ENCODE data around the gene SPRTN.

Gene SPRTN

DNA sequence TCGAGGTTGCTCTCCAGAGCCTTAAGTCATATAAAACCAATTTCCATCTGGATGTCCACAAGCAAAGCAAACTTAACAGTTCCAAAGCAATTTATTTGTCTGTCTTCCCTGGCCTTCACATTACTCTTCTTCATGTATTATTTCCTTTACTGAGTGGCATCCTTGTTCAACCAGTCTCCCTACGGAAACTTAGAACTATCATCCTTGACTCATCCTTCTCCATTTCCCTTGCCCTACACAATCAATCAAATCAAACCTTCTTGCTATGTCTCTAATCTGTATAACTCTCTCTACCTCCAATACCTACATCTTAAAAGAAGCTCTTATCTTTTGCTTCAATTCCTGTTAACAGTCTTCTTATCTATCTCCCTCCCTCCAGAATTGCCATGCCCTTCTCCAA, 58.5 kb downstream of the SPRTN start:
- no peaks in the 10 kb centered on the region for H3K9me3 ChIP-seq (ENCODE audit: insufficient read depth, low read depth, low read length)
- no peak overlapping the region for H3K4me3 ChIP-seq (ENCODE audit: low read length)
- H3K36me3 ChIP-seq (ENCODE audit: insufficient read depth, low read length), result no peaks in the 10 kb centered on the region
- H3K27me3 ChIP-seq (ENCODE audit: insufficient read depth, low read length), result no peaks in the 10 kb centered on the region
- H3K4me1 ChIP-seq (ENCODE audit: insufficient read depth, low read length), result peaks cover 10% of the 10 kb centered on the region; the same call in 1 of the 2 replicates
- H3K27ac ChIP-seq (ENCODE audit: low read depth, low read length), result no peak overlapping the region
- 92% methylated on average over 2 of the region's 2 CpGs for WGBS
- H3K9ac ChIP-seq (ENCODE audit: low read depth, low read length), result no peak overlapping the region

DNA sequence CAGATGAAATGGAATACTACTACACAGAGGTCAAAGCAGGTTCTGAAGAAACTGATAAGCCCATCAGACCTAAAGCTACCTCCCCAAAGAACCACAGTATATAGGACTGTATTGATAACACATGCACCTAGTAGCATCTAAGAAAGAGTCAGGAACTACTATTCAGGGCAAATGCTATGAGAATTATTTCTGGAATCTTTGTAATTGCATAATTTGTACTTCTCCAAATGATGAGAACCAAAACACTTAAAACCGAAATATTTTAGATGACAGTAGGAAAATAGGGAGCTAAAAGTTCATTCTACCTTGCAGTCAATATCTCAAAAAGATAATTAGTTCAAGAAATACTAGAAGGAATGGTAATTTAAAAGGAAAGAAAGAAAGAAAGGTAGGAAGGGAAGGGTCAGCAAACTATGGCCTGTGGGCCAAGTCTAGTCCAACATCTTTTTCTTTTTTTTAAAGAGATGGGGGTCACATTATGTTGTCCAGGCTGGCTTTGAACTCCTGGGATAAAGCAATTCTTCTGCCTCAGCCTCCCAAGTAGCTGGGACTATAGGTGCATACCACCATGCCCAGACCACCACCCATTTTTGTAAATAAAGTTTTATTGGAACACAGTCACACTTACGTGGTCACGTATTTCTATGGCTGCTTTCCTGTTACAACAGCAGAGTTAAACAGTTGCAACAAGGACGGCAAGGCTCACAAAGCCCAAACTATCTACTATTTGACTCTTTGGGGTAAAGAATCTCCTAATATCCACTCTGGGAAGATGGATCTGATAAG, 60.0 kb downstream of the SPRTN start:
- WGBS, result 93% methylated on average over 3 of the region's 4 CpGs
- H3K27me3 ChIP-seq (ENCODE audit: insufficient read depth, low read length), result no peaks in the 10 kb centered on the region
- H3K9ac ChIP-seq (ENCODE audit: low read depth, low read length), result no peak overlapping the region
- H3K4me1 ChIP-seq (ENCODE audit: insufficient read depth, low read length), result peaks cover 10% of the 10 kb centered on the region; the same call in 1 of the 2 replicates
- no peak overlapping the region for H3K4me3 ChIP-seq (ENCODE audit: low read length)
- no peaks in the 10 kb centered on the region for H3K9me3 ChIP-seq (ENCODE audit: insufficient read depth, low read depth, low read length)
- H3K36me3 ChIP-seq (ENCODE audit: insufficient read depth, low read length), result no peaks in the 10 kb centered on the region
- no peak overlapping the region for H3K27ac ChIP-seq (ENCODE audit: low read depth, low read length)

GRCh38 chr1:231401478-231401877, 63.4 kb downstream of the SPRTN start:
- WGBS, result 100% methylated on average over 1 of the region's 1 CpG
- no peak overlapping the region for H3K9ac ChIP-seq (ENCODE audit: low read depth, low read length)
- no peak overlapping the region for H3K27ac ChIP-seq (ENCODE audit: low read depth, low read length)
- no peak overlapping the region for H3K4me3 ChIP-seq (ENCODE audit: low read length)
- H3K27me3 ChIP-seq (ENCODE audit: insufficient read depth, low read length), result no peaks in the 10 kb centered on the region
- no peaks in the 10 kb centered on the region for H3K9me3 ChIP-seq (ENCODE audit: insufficient read depth, low read depth, low read length)
- H3K36me3 ChIP-seq (ENCODE audit: insufficient read depth, low read length), result no peaks in the 10 kb centered on the region
- H3K4me1 ChIP-seq (ENCODE audit: insufficient read depth, low read length), result no peaks in the 10 kb centered on the region

DNA sequence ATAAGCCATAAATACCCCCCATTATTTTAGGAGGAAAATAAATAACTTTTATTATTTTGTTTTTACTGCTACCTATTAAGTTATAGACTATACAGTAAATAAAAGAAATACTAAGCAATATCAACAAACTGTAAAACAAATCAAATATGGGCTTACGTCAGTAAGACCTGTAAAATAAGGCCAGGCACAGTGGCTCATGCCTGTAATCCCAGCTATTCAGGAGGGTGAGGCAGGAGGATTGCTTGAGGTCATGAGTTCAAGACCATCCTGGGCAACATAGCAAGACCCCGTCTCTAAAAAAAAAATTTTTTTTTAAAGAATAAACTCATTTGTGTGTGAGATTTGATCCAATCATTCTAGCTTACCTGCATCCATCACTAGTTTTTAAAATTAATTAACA, 66.2 kb downstream of the SPRTN start:
- Histone ChIP-seq H3K4me3 (ENCODE audit: low read length) (no peak overlapping the region), H3K27ac (ENCODE audit: low read depth, low read length) (no peak overlapping the region), H3K9ac (ENCODE audit: low read depth, low read length) (no peak overlapping the region), H3K36me3 (ENCODE audit: insufficient read depth, low read length) (no peaks in the 10 kb centered on the region), H3K27me3 (ENCODE audit: insufficient read depth, low read length) (no peaks in the 10 kb centered on the region), H3K9me3 (ENCODE audit: insufficient read depth, low read depth, low read length) (no peaks in the 10 kb centered on the region), H3K4me1 (ENCODE audit: insufficient read depth, low read length) (no peaks in the 10 kb centered on the region)
- WGBS, result 93% methylated on average over 1 of the region's 2 CpGs
